ENCODE data around the gene C2CD4C.
"Not testable (repeated sequence)": the region's sequence is repeated elsewhere in the genome, so short reads cannot be mapped to it uniquely, and the experiment has no call there.

Gene C2CD4C

GRCh38 chr19:398719-399118, 10.2 kb downstream of the C2CD4C start:
- TF ChIP-seq, protein P1, sequence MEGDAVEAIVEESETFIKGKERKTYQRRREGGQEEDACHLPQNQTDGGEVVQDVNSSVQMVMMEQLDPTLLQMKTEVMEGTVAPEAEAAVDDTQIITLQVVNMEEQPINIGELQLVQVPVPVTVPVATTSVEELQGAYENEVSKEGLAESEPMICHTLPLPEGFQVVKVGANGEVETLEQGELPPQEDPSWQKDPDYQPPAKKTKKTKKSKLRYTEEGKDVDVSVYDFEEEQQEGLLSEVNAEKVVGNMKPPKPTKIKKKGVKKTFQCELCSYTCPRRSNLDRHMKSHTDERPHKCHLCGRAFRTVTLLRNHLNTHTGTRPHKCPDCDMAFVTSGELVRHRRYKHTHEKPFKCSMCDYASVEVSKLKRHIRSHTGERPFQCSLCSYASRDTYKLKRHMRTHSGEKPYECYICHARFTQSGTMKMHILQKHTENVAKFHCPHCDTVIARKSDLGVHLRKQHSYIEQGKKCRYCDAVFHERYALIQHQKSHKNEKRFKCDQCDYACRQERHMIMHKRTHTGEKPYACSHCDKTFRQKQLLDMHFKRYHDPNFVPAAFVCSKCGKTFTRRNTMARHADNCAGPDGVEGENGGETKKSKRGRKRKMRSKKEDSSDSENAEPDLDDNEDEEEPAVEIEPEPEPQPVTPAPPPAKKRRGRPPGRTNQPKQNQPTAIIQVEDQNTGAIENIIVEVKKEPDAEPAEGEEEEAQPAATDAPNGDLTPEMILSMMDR (IDR thresholded peaks at IDR 0.05; ENCODE audit: extremely low read depth, missing control alignments): no peak
- no peak for DNase-seq (ENCODE audit: low spot score)

DNA sequence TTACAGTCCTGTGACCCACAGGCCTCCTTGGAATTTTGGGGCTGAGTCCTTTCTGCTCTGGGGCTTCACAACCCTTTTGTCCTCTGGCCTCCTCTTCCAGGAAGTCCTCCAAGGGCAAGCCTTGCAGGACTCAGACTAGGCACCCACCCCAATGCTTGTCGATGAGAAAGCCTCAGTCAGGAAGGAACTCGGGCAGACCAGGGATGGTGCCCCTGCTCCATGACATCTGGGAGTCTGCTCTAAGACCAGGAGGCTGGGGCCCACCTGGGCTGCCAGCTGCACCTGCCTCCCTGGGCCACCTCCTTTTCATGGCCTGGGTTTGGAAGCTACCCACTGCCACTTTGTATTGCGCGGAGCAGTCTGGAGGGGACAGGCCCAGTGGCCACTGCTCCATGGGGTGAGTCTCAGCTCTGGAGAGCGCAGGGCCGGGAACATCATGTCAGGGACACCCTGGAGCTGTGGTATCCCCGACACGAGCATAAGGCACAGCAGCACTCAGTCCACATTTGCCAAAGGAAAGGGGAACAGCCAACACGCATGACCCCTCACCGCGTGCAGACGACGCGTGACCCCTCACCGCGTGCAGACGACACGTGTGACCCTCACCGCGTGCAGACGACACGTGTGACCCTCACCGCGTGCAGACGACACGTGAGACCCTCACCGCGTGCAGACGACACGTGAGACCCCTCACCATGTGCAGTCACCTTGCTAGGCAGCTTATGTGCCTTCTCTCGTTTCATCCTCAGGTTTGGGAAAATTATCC, 10.8 kb downstream of the C2CD4C start:
- TF ChIP-seq, protein P1 (IDR thresholded peaks at IDR 0.05; ENCODE audit: extremely low read depth, missing control alignments): no peak
- DNase-seq (ENCODE audit: low spot score): no peak

DNA sequence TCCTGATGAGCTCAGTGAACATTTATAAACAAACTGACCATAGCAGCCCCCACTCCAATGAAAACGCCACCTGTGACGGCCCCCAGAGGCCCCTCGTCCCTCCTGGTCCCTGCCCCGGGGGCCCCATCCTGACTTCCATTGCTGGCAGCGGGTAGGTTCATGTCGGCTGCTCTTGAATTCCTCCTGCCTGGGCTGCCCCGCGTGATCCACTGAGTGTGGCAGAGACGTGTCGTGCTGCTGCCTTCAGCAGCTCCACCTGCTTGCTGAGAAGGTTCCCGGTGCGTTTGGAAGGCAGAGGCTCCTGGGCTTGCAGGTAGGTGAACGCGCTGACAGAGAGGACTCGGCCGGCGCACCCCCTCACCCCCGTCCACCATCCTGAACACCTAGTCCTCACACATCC, 11.6 kb downstream of the C2CD4C start:
- TF ChIP-seq, protein P1 (IDR thresholded peaks at IDR 0.05; ENCODE audit: extremely low read depth, missing control alignments): no peak
- DNase-seq (ENCODE audit: low spot score): no peak

GRCh38 chr19:395467-395866, 13.5 kb downstream of the C2CD4C start:
- DNase-seq (ENCODE audit: low spot score): no peak
- TF ChIP-seq, protein P1 (IDR thresholded peaks at IDR 0.05; ENCODE audit: extremely low read depth, missing control alignments): no peak

- DNase-seq (ENCODE audit: low spot score): not testable (repeated sequence)
These were observed 14.1 kb downstream of the C2CD4C start for GRCh38 chr19:394857-395256.

DNA sequence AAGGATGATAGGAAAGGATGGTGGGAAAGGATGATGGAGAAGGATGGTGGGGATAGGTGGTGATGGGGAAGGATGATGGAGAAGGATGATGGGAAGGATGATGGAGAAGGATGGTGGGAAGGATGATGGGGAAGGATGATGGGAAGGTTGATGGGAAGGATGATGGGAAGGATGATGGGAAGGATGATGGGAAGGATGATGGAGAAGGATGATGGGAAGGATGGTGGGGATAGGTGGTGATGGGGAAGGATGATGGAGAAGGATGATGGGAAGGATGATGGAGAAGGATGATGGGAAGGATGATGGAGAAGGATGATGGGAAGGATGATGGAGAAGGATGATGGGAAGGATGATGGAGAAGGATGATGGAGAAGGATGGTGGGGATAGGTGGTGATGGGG, 15.4 kb downstream of the C2CD4C start:
- not testable (repeated sequence) for DNase-seq (ENCODE audit: low spot score)

- no peak for DNase-seq (ENCODE audit: low spot score)
- TF ChIP-seq, protein P1 (IDR thresholded peaks at IDR 0.05; ENCODE audit: extremely low read depth, missing control alignments): no peak
These were observed 16.5 kb downstream of the C2CD4C start for GRCh38 chr19:392375-392970.

- TF ChIP-seq, protein P1 (IDR thresholded peaks at IDR 0.05; ENCODE audit: extremely low read depth, missing control alignments): no peak
These were observed 17.1 kb downstream of the C2CD4C start for GRCh38 chr19:391726-392374.

More at GRCh38 chr19:391726-392374, 17.1 kb downstream of the C2CD4C start:
- no peak for DNase-seq (ENCODE audit: low spot score)
